Upper lobe of right lung (tissue), 1 donor: Measurements from ENCODE around the gene CLTA. TPM values are rescaled to one million over a fixed set of nuclear protein-coding genes. Genes with fewer than 3 reads are reported as not detected.
A peak's percentile ranks its signal among the peaks of the same experiment; 100 is the strongest.

Experiments
- ATAC-seq: fragments of 200-7000 bp; cut with Tn5 transposase; one replicate; pipeline ENCODE4 v1.9.1; 2020; ENCODE audit warnings: mild to moderate bottlenecking, moderate library complexity
- DNase-seq: peaks from one replicate; pipeline ENCODE4 v3.0.0-alpha.2; 2020
- H3K27ac ChIP-seq: fragments of 200-600 bp; one replicate; pipeline ENCODE4 v1.8.0; 2022
- H3K27me3 ChIP-seq: fragments of 200-600 bp; one replicate; pipeline ENCODE4 v1.8.0; 2022; ENCODE audit warnings: mild to moderate bottlenecking
- H3K36me3 ChIP-seq: fragments of 200-600 bp; one replicate; pipeline ENCODE4 v1.8.0; 2022
- H3K4me1 ChIP-seq: fragments of 200-600 bp; one replicate; pipeline ENCODE4 v1.8.0; 2022
- H3K4me3 ChIP-seq: fragments of 200-600 bp; one replicate; pipeline ENCODE4 v1.8.0; 2022; ENCODE audit warnings: mild to moderate bottlenecking
- H3K9me3 ChIP-seq: fragments of 200-600 bp; one replicate; pipeline ENCODE4 v1.8.0; 2022
- intact Hi-C: fragments of 100-400 bp; cut with DNase I; formaldehyde crosslinking; loops from one replicate; pipeline ENCODE4 v1.11.0; 2022
- total RNA-seq: library from RNA; stranded (reverse); fragmentation: NEBNext Ultra II Directional; extraction: Animal tissue kit (Norgen Biotek cat#: 25700); gene quantifications from one replicate; pipeline ENCODE4 v1.2.1, GENCODE V29; 2021
- TF ChIP-seq, protein P1 (sequence below): fragments of 200-600 bp; IDR thresholded peaks from one replicate; pipeline ENCODE4 v1.8.0; 2022; ENCODE audit warnings: antibody characterized with exemption
- donor health status: DM: no; HTN: yes; CAD: no; lungs with severe emphysema.

CLTA gene
- total RNA-seq, 1 donor from 2014 or later, result 163 TPM

DNA sequence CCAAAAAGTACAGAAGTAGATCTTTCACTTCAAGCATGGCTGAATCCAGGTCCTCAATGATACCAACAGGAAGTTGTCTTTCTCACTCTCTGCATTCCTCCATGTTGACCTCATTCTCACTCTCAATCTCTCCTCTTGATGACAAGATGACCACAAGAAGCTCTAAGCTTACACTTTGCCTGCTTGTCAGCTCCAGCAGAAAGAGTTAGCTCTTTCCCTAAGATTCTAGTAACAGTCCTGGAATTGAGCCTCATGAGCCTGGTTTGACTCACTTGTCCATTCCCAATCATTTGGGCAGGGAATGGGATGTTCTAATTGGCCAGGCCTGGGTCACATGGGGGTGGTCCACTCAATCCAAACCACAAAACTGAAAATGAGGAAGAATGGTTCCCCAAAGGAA is 3.3 kb upstream of the CLTA start:
- no peak for ATAC-seq
- no peak overlapping the region for H3K27ac ChIP-seq
- TF ChIP-seq, protein P1, sequence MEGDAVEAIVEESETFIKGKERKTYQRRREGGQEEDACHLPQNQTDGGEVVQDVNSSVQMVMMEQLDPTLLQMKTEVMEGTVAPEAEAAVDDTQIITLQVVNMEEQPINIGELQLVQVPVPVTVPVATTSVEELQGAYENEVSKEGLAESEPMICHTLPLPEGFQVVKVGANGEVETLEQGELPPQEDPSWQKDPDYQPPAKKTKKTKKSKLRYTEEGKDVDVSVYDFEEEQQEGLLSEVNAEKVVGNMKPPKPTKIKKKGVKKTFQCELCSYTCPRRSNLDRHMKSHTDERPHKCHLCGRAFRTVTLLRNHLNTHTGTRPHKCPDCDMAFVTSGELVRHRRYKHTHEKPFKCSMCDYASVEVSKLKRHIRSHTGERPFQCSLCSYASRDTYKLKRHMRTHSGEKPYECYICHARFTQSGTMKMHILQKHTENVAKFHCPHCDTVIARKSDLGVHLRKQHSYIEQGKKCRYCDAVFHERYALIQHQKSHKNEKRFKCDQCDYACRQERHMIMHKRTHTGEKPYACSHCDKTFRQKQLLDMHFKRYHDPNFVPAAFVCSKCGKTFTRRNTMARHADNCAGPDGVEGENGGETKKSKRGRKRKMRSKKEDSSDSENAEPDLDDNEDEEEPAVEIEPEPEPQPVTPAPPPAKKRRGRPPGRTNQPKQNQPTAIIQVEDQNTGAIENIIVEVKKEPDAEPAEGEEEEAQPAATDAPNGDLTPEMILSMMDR, result no peak

DNA sequence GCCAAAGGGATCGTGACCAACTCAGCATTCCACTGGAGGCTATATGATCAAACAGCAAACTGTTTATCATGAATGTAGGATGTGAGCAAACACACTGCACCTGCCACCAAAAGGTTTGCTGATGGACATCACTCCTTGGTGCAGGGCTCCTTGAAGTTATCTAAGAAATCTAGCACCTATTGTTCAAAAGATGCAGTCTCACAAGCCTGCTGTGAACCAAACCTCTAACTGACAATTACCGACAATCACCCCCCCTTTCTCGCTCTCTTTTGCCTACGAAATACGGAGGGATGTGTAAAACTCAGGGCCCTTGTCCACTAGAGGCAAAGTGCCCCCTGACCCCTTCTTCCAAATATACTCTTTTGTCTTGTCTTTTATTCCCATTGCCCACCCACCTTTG is 2.5 kb upstream of the CLTA start:
- H3K36me3 ChIP-seq, result no peaks in the 10 kb centered on the region
- ATAC-seq (no peak), DNase-seq (no peak)
- no peaks in the 10 kb centered on the region for H3K27me3 ChIP-seq
- H3K9me3 ChIP-seq, result no peaks in the 10 kb centered on the region
- no peak overlapping the region for H3K4me3 ChIP-seq
- peaks cover 23% of the 10 kb centered on the region for H3K4me1 ChIP-seq
- TF ChIP-seq, protein P1, result no peak
- intact Hi-C loops, result no loop called here
- H3K27ac ChIP-seq, result no peak overlapping the region

More for the DNA sequence above, 3.3 kb upstream of the CLTA start:
- Histone ChIP-seq H3K36me3 (no peaks in the 10 kb centered on the region), H3K4me1 (peaks cover 15% of the 10 kb centered on the region), H3K27me3 (no peaks in the 10 kb centered on the region), H3K4me3 (no peak overlapping the region), H3K9me3 (no peaks in the 10 kb centered on the region)
- DNase-seq, result no peak
- intact Hi-C loops, result no loop called here

DNA sequence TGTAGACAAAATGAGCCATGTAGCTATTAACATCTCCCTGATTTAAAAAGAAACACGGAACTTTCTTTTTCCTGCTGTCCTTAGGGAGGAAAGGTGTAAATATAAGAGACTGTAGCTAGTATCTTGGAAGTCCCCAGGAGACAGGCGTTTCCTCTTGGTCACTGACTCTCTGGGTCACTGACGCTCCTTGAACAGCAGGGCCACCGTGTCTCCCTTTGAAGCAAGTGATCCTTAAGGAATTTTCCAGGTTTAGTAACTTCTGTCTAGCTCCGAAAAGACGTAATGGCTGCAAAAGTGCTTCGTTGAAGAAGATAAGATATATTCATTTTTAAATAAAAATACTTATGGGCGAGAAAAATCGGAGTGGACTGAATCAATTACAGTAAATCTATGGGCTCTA is 745 bp upstream of the CLTA start:
- Histone ChIP-seq H3K4me3 (peak overlapping the region; percentile 97), H3K27ac (peak overlapping the region; percentile 94), H3K27me3 (no peaks in the 10 kb centered on the region), H3K9me3 (no peaks in the 10 kb centered on the region), H3K4me1 (peaks cover 41% of the 10 kb centered on the region), H3K36me3 (peaks cover 6% of the 10 kb centered on the region)
- intact Hi-C loops, result no loop called here
- no peak for ATAC-seq
- no peak for DNase-seq
- TF ChIP-seq, protein P1, result no peak

DNA sequence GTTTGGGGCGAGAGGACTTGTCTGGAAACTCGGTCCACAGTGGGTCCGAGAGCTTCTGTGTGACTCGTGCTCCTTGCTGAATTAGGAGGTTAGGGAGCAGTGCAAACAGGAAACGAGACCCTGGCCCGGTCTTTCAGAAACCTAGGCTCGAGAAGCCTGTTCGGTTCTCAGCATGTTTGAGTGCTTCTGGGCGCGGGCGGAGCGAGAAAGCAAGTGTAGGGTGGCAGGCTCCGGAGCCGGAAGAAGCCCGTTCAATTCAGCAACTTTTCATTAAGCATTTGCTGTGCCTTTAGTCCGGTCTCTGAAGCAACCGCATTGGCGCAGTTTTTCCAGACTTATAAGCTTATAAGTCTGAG is 547 bp downstream of the CLTA start:
- Histone ChIP-seq H3K27ac (peak overlapping the region; percentile 94), H3K27me3 (no peaks in the 10 kb centered on the region), H3K4me1 (peaks cover 47% of the 10 kb centered on the region), H3K4me3 (peak overlapping the region; percentile 97), H3K9me3 (no peaks in the 10 kb centered on the region), H3K36me3 (peaks cover 14% of the 10 kb centered on the region)
- ATAC-seq (peak; percentile 6), DNase-seq (peak; percentile 74)
- TF ChIP-seq, protein P1, result no peak
- intact Hi-C loops, result no loop called here

DNA sequence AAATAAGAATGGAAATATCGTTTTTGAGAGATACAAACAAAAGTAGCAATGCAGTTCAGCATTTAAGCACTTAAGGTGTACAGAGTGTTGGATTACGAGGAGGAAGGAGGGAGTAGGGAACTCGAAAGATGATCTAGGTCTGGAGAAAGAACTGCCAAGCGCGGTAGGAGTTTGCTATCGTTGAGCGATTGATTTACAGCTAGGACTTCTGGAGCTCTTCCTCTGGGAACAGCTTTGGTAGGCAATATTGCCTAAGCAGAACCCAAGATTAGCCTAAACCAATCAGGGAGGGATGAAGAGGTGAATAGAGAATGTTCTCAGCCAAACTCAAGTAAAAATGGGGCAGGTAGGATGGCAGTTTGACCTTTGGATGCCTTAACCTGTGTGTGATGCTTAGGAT is 965 bp downstream of the CLTA start:
- Histone ChIP-seq H3K4me1 (peaks cover 47% of the 10 kb centered on the region), H3K27ac (peak overlapping the region; percentile 94), H3K9me3 (no peaks in the 10 kb centered on the region), H3K27me3 (no peaks in the 10 kb centered on the region), H3K4me3 (peak overlapping the region; percentile 97), H3K36me3 (peaks cover 18% of the 10 kb centered on the region)
- intact Hi-C loops, result no loop called here
- TF ChIP-seq, protein P1, result no peak
- ATAC-seq (no peak), DNase-seq (no peak)

DNA sequence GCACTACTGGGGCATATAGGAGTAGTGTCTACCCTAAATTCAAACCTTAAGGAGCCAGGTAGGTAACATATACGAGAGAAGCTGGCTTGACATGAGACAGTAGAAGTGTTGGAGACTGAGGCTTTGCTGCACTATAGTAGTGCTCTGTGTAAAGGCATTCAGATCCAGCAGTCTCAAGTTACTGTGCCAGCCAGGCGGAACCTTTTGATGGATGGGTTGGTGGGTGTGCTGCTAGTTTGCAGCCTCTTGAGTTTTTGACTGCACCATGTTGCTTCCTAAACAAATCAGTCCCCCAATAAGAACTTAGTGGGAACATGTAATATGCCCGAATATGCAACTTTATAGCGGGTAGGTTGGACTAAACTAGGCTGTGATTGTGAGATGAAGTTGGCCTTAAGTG is 1.5 kb downstream of the CLTA start:
- intact Hi-C loops, result no loop called here
- H3K27me3 ChIP-seq, result no peaks in the 10 kb centered on the region
- peak overlapping the region; percentile 97 for H3K4me3 ChIP-seq
- H3K9me3 ChIP-seq, result no peaks in the 10 kb centered on the region
- H3K4me1 ChIP-seq, result peaks cover 47% of the 10 kb centered on the region
- H3K27ac ChIP-seq, result no peak overlapping the region
- DNase-seq, result no peak
- TF ChIP-seq, protein P1, result no peak
- ATAC-seq, result no peak
- peaks cover 22% of the 10 kb centered on the region for H3K36me3 ChIP-seq
